Panc1 (cell line): Measurements from ENCODE around the gene R3HDM2. TPM values are rescaled to one million over a fixed set of nuclear protein-coding genes. Genes with fewer than 3 reads are reported as not detected.

ENCODE experiments used
- ATAC-seq: fragments of 200-7000 bp; cut with Tn5 transposase; 2 replicates; pipeline ENCODE4 v1.9.1; 2020; ENCODE audit warnings: mild to moderate bottlenecking, moderate library complexity
- BruUV-seq: library from RNA; stranded (reverse); fragments of 400-500 nt; replicated peaks from 2 replicates; lab custom pipeline; 2021; lab: Mats Ljungman, UMichigan
- CTCF ChIA-PET: fragments of 300-600 bp; sonication (Branson Sonifier 250); formaldehyde crosslinking; loops from one replicate; lab custom pipeline; 2022; ENCODE audit warnings: antibody characterized with exemption; lab: Charles Lee
- POLR2A ChIA-PET: fragments of 300-600 bp; sonication (Branson Sonifier 250); formaldehyde crosslinking; loops from one replicate; lab custom pipeline; 2022; ENCODE audit warnings: antibody characterized with exemption; lab: Charles Lee
- DNase-seq: peaks from one replicate; pipeline ENCODE4 v3.0.0-alpha.2; 2010; ENCODE audit warnings: low read depth, low spot score
- H3K27ac ChIP-seq: 2 replicates; pipeline ENCODE4 v1.5.1; 2011; ENCODE audit warnings: mild to moderate bottlenecking, low read length, inconsistent platforms
- H3K27me3 ChIP-seq: fragments of 200-500 bp; sonication (Bioruptor generic); 2 replicates; pipeline ENCODE4 v1.6.0; 2014; ENCODE audit warnings: low read length, inconsistent platforms; ENCODE audit not compliant: control insufficient read depth, insufficient read depth
- H3K36me3 ChIP-seq: fragments of 200-500 bp; sonication (Bioruptor generic); 2 replicates; pipeline ENCODE4 v1.5.1; 2014; ENCODE audit warnings: inconsistent platforms, mild to moderate bottlenecking, low read length, moderate library complexity; ENCODE audit not compliant: control insufficient read depth, insufficient read depth
- H3K4me1 ChIP-seq: 2 replicates; pipeline ENCODE4 v1.5.1; 2011; ENCODE audit warnings: inconsistent platforms, mild to moderate bottlenecking, low read length, moderate library complexity; ENCODE audit not compliant: control insufficient read depth, insufficient read depth
- H3K4me3 ChIP-seq, 2 experiments: 2 replicates each; pipeline ENCODE4 v1.5.1; 2011 to 2012; ENCODE audit warnings: low read depth in 2 of 2, low read length in 2 of 2, mild to moderate bottlenecking in 2 of 2, inconsistent platforms in 1 of 2, moderate library complexity in 1 of 2
- H3K9me3 ChIP-seq: fragments of 200-500 bp; sonication (Bioruptor generic); 2 replicates; pipeline ENCODE4 v1.5.1; 2014; ENCODE audit warnings: low read depth, mild to moderate bottlenecking, inconsistent platforms, low read length, moderate library complexity; ENCODE audit not compliant: control insufficient read depth, insufficient read depth
- CTCF ChIP-seq: fragments of 450-650 bp; IDR thresholded peaks from 2 replicates; pipeline ENCODE4 v1.5.1; 2017; ENCODE audit warnings: mild to moderate bottlenecking
- POLR2AphosphoS5 ChIP-seq: IDR thresholded peaks from 2 replicates; pipeline ENCODE4 v1.6.1; 2012; ENCODE audit warnings: mild to moderate bottlenecking, low read depth, low read length, moderate library complexity
- REST ChIP-seq, 2 experiments: IDR thresholded peaks; 2 replicates each; pipeline ENCODE4 v1.6.1; 2011 to 2012; ENCODE audit warnings: low read depth in 2 of 2, control low read depth in 1 of 2, low read length in 1 of 2, mild to moderate bottlenecking in 1 of 2, moderate library complexity in 1 of 2; ENCODE audit not compliant: insufficient read depth in 1 of 2
- SIN3A ChIP-seq: IDR thresholded peaks from 2 replicates; pipeline ENCODE4 v1.6.1; 2012; ENCODE audit warnings: low read depth, mild to moderate bottlenecking, low read length, moderate library complexity, borderline replicate concordance; ENCODE audit not compliant: insufficient read depth
- TCF7L2 ChIP-seq: IDR thresholded peaks from 2 replicates; pipeline ENCODE4 v1.6.1; 2011; ENCODE audit warnings: mild to moderate bottlenecking, low read depth, low read length, inconsistent platforms
- in situ Hi-C: cut with HindIII; loops from 2 replicates; pipeline ENCODE4 v1.10.0; 2016; ENCODE audit warnings: low sequenced_read_pairs, low pct_unique_long_range_greater_than_20kb
- intact Hi-C: fragments of 100-400 bp; cut with micrococcal nuclease; formaldehyde crosslinking; loops from one replicate; pipeline ENCODE4 v1.10.0; 2022; ENCODE audit not compliant: unreplicated experiment
- total RNA-seq: library from RNA; stranded (reverse); gene quantifications from one replicate; pipeline ENCODE4 v1.2.1, GENCODE V29; 2021; ENCODE audit not compliant: unreplicated experiment

Gene R3HDM2
- total RNA-seq, 1 experiment from 2014 or later: 56.5 TPM

GRCh38 chr12:57268264-57268663 is 162.6 kb downstream of the R3HDM2 start:
- intact Hi-C loops: no loop called here
- TF ChIP-seq CTCF (no peak), TCF7L2 (no peak), REST (IDR thresholded peaks at IDR 0.05; ENCODE audit: insufficient read depth in 1 of 2, low read depth in 2 of 2, low read length in 1 of 2) (no peak)
- no TSS peak for BruUV-seq
- no peaks in the 10 kb centered on the region for H3K9me3 ChIP-seq
- no peaks in the 10 kb centered on the region for H3K4me1 ChIP-seq
- CTCF ChIA-PET: no interaction called here
- ATAC-seq: no peak
- in situ Hi-C loops: no loop called here
- H3K36me3 ChIP-seq: peaks cover 8% of the 10 kb centered on the region
- H3K4me3 ChIP-seq: no peak overlapping the region
- no peak overlapping the region for H3K27ac ChIP-seq
- POLR2A ChIA-PET: no interaction called here
- H3K27me3 ChIP-seq: no peaks in the 10 kb centered on the region
- DNase-seq: no peak

- in situ Hi-C loops: no loop called here
- ATAC-seq: no peak
- TF ChIP-seq TCF7L2 (no peak), POLR2AphosphoS5 (no peak), REST (IDR thresholded peaks at IDR 0.05; ENCODE audit: insufficient read depth in 1 of 2, low read depth in 2 of 2, low read length in 1 of 2) (no peak), CTCF (no peak), SIN3A (no peak)
- Histone ChIP-seq H3K27ac (no peak overlapping the region), H3K4me1 (no peaks in the 10 kb centered on the region), H3K36me3 (peaks cover 8% of the 10 kb centered on the region), H3K9me3 (no peaks in the 10 kb centered on the region), H3K4me3 (no peak overlapping the region), H3K27me3 (no peaks in the 10 kb centered on the region)
- no peak for DNase-seq
- intact Hi-C loops: no loop called here
- no TSS peak for BruUV-seq
- POLR2A ChIA-PET: no interaction called here
- CTCF ChIA-PET: interaction anchor here (0.7 kb wide), 1 partner anchor 87 kb away, joined by 4 read pairs; no protein-coding TSS in a partner anchor
Observed at GRCh38 chr12:57266681-57267080, 164.2 kb downstream of the R3HDM2 start.
